Measurements from ENCODE around the gene RAB9B.

DNA sequence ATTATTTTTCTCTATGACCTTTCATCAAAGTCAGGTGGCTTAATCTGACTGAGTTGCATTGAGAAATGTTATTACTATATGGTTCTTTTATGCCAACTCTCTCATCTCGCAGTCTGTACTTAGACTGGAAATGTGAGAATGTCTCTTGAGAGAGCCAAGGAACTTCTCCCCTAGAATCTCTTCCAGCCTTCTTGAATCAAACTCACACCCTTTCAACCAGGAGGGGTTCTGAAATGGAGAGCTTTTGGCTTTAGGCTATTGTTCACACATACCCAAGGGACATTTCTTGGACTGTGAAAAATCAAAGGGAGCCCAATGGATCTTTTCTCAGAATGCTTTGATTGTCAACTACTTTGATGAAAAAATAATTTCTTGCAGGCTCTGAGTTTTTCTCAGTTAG is 50.4 kb downstream of the RAB9B start:
- TF ChIP-seq, protein P1, sequence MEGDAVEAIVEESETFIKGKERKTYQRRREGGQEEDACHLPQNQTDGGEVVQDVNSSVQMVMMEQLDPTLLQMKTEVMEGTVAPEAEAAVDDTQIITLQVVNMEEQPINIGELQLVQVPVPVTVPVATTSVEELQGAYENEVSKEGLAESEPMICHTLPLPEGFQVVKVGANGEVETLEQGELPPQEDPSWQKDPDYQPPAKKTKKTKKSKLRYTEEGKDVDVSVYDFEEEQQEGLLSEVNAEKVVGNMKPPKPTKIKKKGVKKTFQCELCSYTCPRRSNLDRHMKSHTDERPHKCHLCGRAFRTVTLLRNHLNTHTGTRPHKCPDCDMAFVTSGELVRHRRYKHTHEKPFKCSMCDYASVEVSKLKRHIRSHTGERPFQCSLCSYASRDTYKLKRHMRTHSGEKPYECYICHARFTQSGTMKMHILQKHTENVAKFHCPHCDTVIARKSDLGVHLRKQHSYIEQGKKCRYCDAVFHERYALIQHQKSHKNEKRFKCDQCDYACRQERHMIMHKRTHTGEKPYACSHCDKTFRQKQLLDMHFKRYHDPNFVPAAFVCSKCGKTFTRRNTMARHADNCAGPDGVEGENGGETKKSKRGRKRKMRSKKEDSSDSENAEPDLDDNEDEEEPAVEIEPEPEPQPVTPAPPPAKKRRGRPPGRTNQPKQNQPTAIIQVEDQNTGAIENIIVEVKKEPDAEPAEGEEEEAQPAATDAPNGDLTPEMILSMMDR (IDR thresholded peaks at IDR 0.05), result no peak
- TF ChIP-seq POLR2A (IDR thresholded peaks at IDR 0.05), result no peak
